B cell (primary cell): ENCODE data around the gene CCHCR1. TPM values are rescaled to one million over a fixed set of nuclear protein-coding genes. Genes with fewer than 3 reads are reported as not detected.
"Not testable (repeated sequence)": the region's sequence is repeated elsewhere in the genome, so short reads cannot be mapped to it uniquely, and the experiment has no call there.

Experiments used
- ATAC-seq: fragments of 200-7000 bp; cut with Tn5 transposase; one replicate; pipeline ENCODE4 v1.10.0; 2021; ENCODE audit warnings: low read depth, mild to moderate bottlenecking, moderate number of reproducible peaks, moderate library complexity
- CTCF ChIA-PET: fragments of 350-600 bp; sonication (Branson Sonifier 250); formaldehyde crosslinking; loops from one replicate; lab custom pipeline; 2021; ENCODE audit warnings: antibody characterized with exemption, inconsistent platforms; lab: Charles Lee
- POLR2A ChIA-PET: fragments of 350-600 bp; sonication (Branson Sonifier 250); formaldehyde crosslinking; loops from one replicate; lab custom pipeline; 2021; ENCODE audit warnings: antibody characterized with exemption; lab: Charles Lee
- DNase-seq: peaks from one replicate; pipeline ENCODE4 v3.0.0; 2013
- H2AFZ ChIP-seq: 2 replicates; pipeline ENCODE4 v1.6.1; 2012; ENCODE audit warnings: mild to moderate bottlenecking, low read depth, low read length; ENCODE audit not compliant: insufficient read depth, poor library complexity, severe bottlenecking
- H3K27ac ChIP-seq, 2 donors: 1 replicate in 1 of 2; 2 replicates in 1 of 2; pipeline ENCODE4 v1.5.1; 2012 to 2013; ENCODE audit warnings: low read length in 2 of 2, mild to moderate bottlenecking in 2 of 2, moderate library complexity in 1 of 2
- H3K27me3 ChIP-seq, 4 experiments: fragments of 200-600 bp in 1 of 4; sonication (generic) in 1 of 4; replicated peaks in 1 of 4; 1 replicate in 2 of 4; 2 replicates in 2 of 4; pipeline versions ENCODE4 v1.6.1 to v1.7.0; 2013 to 2016; ENCODE audit warnings: low read length in 3 of 4, mild to moderate bottlenecking in 2 of 4, mixed read lengths in 1 of 4, moderate library complexity in 1 of 4; ENCODE audit not compliant: insufficient read depth in 4 of 4, control insufficient read depth in 3 of 4; ENCODE audit errors: control extremely low read depth in 1 of 4
- H3K36me3 ChIP-seq, 2 experiments: replicated peaks in 1 of 2; 1 replicate in 1 of 2; 2 replicates in 1 of 2; pipeline versions ENCODE4 v1.6.1 to v1.7.1; 2013; ENCODE audit warnings: low read length in 1 of 2; ENCODE audit not compliant: insufficient read depth in 2 of 2, control insufficient read depth in 1 of 2; ENCODE audit errors: control extremely low read depth in 1 of 2, extremely low read depth in 1 of 2
- H3K4me1 ChIP-seq, 2 donors: fragments of 200-600 bp in 1 of 2; sonication (generic) in 1 of 2; 1 replicate in 1 of 2; 2 replicates in 1 of 2; pipeline versions ENCODE4 v1.5.1 to v1.6.1; 2013 to 2017; ENCODE audit warnings: low read length in 2 of 2; ENCODE audit not compliant: control insufficient read depth in 2 of 2, insufficient read depth in 2 of 2
- H3K4me2 ChIP-seq: replicated peaks from 2 replicates; pipeline ENCODE3; 2012; ENCODE audit warnings: mild to moderate bottlenecking, low read depth, low read length; ENCODE audit not compliant: poor library complexity, severe bottlenecking
- H3K4me3 ChIP-seq, 5 experiments: fragments of 200-600 bp in 1 of 5; sonication (generic) in 1 of 5; 1 replicate in 3 of 5; 2 replicates in 2 of 5; pipeline versions ENCODE4 v1.5.1 to v1.7.0; 2011 to 2016; ENCODE audit warnings: low read length in 4 of 5, mild to moderate bottlenecking in 4 of 5, low read depth in 2 of 5, control low read depth in 1 of 5, moderate library complexity in 1 of 5; ENCODE audit not compliant: insufficient read depth in 1 of 5; ENCODE audit errors: control extremely low read depth in 1 of 5, extremely low read depth in 1 of 5
- H3K79me2 ChIP-seq: fragments of 200-600 bp; sonication (generic); one replicate; pipeline ENCODE4 v1.6.0; 2016; ENCODE audit warnings: low read length; ENCODE audit not compliant: control insufficient read depth, insufficient read depth
- H3K9ac ChIP-seq: fragments of 200-600 bp; sonication (generic); 2 replicates; pipeline ENCODE4 v1.6.1; 2017; ENCODE audit warnings: mild to moderate bottlenecking, low read length, moderate library complexity
- H3K9me3 ChIP-seq, 3 donors: one replicate each; pipeline versions ENCODE4 v1.6.1 to v1.7.1; 2013; ENCODE audit warnings: low read length in 2 of 3; ENCODE audit not compliant: control insufficient read depth in 2 of 3, insufficient read depth in 1 of 3; ENCODE audit errors: control extremely low read depth in 1 of 3
- H4K20me1 ChIP-seq: 2 replicates; pipeline ENCODE4 v1.6.0; 2012; ENCODE audit warnings: mild to moderate bottlenecking, low read length; ENCODE audit not compliant: insufficient read depth, control insufficient read depth, poor library complexity, severe bottlenecking
- H3K27ac Mint-ChIP-seq: one replicate; pipeline ENCODE4 v1.8.0; 2021; ENCODE audit warnings: mixed read lengths
- H3K27me3 Mint-ChIP-seq: one replicate; pipeline ENCODE4 v1.8.0; 2021; ENCODE audit warnings: mixed read lengths
- H3K4me1 Mint-ChIP-seq: one replicate; pipeline ENCODE4 v1.8.0; 2021; ENCODE audit warnings: mixed read lengths
- H3K4me3 Mint-ChIP-seq: one replicate; pipeline ENCODE4 v1.8.0; 2021; ENCODE audit warnings: mixed read lengths
- H3K9me3 Mint-ChIP-seq: one replicate; pipeline ENCODE4 v1.8.0; 2022; ENCODE audit warnings: mixed read lengths; ENCODE audit not compliant: insufficient read depth
- CTCF ChIP-seq: fragments of 200-600 bp; IDR thresholded peaks from one replicate; pipeline ENCODE4 v1.8.0; 2022; ENCODE audit warnings: antibody characterized with exemption, mild to moderate bottlenecking
- EZH2 ChIP-seq: IDR thresholded peaks from 2 replicates; pipeline ENCODE4 v1.6.1; 2012; ENCODE audit warnings: borderline replicate concordance, low read depth, mild to moderate bottlenecking, moderate library complexity, low read length; ENCODE audit not compliant: insufficient read depth, poor library complexity, severe bottlenecking
- WGBS: methylation state at CpG from one replicate; pipeline ENCODE4 v1.1.5; 2013; ENCODE audit warnings: missing lambda C conversion rate; ENCODE audit not compliant: insufficient coverage; 5-methylcytosine and 5-hydroxymethylcytosine counted together
- intact Hi-C: fragments of 100-400 bp; cut with micrococcal nuclease; formaldehyde crosslinking; loops from one replicate; pipeline ENCODE4 v1.10.0; 2022
- polyA plus RNA-seq: library from polyadenylated mRNA; depleted of rRNA; stranded (reverse); fragments of >200 nt; gene quantifications from 2 replicates; pipeline ENCODE4 v1.2.3, GENCODE V29; 2012
- total RNA-seq, 2 donors: library from RNA; stranded (reverse); fragments of 120-200 nt in 1 of 2; gene quantifications; 1 replicate in 1 of 2; 2 replicates in 1 of 2; pipeline versions ENCODE4 v1.2.3 to v1.2.4, GENCODE V29; 2013 to 2022

The CCHCR1 gene
- total and polyA plus RNA-seq, 2 donors (not counting 1 experiment from before 2014, with no cell fraction given) = 17.0 to 34.7 TPM

- Histone ChIP-seq H3K9ac (no peak overlapping the region), H3K27ac (no peak overlapping the region), H3K27me3 (no peaks in the 10 kb centered on the region), H3K36me3 (peaks cover 0 to 6% of the 10 kb centered on the region in 2 experiments), H3K4me3 (no peak overlapping the region), H3K9me3 (no peaks in the 10 kb centered on the region), H3K4me1 (peaks cover 6 to 15% of the 10 kb centered on the region in 2 donors), H3K4me2 (no peak overlapping the region), H2AFZ (no peak overlapping the region), H4K20me1 (peaks cover 10% of the 10 kb centered on the region), H3K79me2 (no peaks in the 10 kb centered on the region)
- no peak overlapping the region for H3K27ac Mint-ChIP-seq
- no peaks in the 10 kb centered on the region for H3K9me3 Mint-ChIP-seq
- WGBS = 81% methylated on average over 4 of the region's 4 CpGs
- DNase-seq (no peak), ATAC-seq (no peak)
- TF ChIP-seq EZH2 = no peak
- TF ChIP-seq CTCF = no peak
- H3K27me3 Mint-ChIP-seq = no peaks in the 10 kb centered on the region
- POLR2A ChIA-PET = no interaction called here
- intact Hi-C loops = no loop called here
- CTCF ChIA-PET = interaction anchor here (0.6 to 9.6 kb wide), 3 partner anchors 56 to 190 kb away, joined by 3 to 210 read pairs (median 133); partner anchors contain the start of gene PSORS1C2
- H3K4me1 Mint-ChIP-seq = peaks cover 32% of the 10 kb centered on the region
- H3K4me3 Mint-ChIP-seq = no peak overlapping the region
Observed at GRCh38 chr6:31190488-31190887, 32.9 kb upstream of the CCHCR1 start.

GRCh38 chr6:31189223-31189622, 31.6 kb upstream of the CCHCR1 start:
- not testable (repeated sequence) for H3K27ac Mint-ChIP-seq

More at GRCh38 chr6:31189223-31189622, 31.6 kb upstream of the CCHCR1 start:
- peaks cover 6 to 15% of the 10 kb centered on the region in 2 donors for H3K4me1 ChIP-seq
- DNase-seq, ATAC-seq, H4K20me1 ChIP-seq, H3K4me3 ChIP-seq, POLR2A ChIA-PET, H3K9me3 ChIP-seq, H3K27ac ChIP-seq, H3K27me3 ChIP-seq, H3K36me3 ChIP-seq, H3K9ac ChIP-seq, H2AFZ ChIP-seq, H3K27me3 Mint-ChIP-seq, H3K4me3 Mint-ChIP-seq, H3K9me3 Mint-ChIP-seq, intact Hi-C loops, H3K79me2 ChIP-seq, H3K4me2 ChIP-seq: not testable (repeated sequence)
- peaks cover 25% of the 10 kb centered on the region for H3K4me1 Mint-ChIP-seq
- CTCF ChIA-PET = interaction anchor here (2.0 kb wide), 1 partner anchor 178 kb away, joined by 4 read pairs; no protein-coding TSS in a partner anchor
- no CpG with 5 or more reads among the region's 3 CpGs for WGBS
